Measurements from ENCODE around the gene KIAA0513.

GRCh38 chr16:85004587-85005205 is 22.9 kb upstream of the KIAA0513 start:
- no peak for TF ChIP-seq POLR2A (IDR thresholded peaks at IDR 0.05)
- TF ChIP-seq CTCF (IDR thresholded peaks at IDR 0.05) = no peak
- no peak for TF ChIP-seq EP300 (IDR thresholded peaks at IDR 0.05)

Measured in tibial nerve (tissue), 4 donors.